WI38 (cell line): ENCODE results near the gene USH2A.

Experiments used
- H3K4me3 ChIP-seq: 2 replicates; pipeline ENCODE4 v1.5.1; 2011; ENCODE audit warnings: low read depth, mild to moderate bottlenecking, control low read depth, low read length
- TF ChIP-seq, protein P1 (sequence below): IDR thresholded peaks from 2 replicates; pipeline ENCODE4 v1.5.1; 2012; ENCODE audit warnings: low read depth, mild to moderate bottlenecking, control low read depth, low read length

Gene USH2A

DNA sequence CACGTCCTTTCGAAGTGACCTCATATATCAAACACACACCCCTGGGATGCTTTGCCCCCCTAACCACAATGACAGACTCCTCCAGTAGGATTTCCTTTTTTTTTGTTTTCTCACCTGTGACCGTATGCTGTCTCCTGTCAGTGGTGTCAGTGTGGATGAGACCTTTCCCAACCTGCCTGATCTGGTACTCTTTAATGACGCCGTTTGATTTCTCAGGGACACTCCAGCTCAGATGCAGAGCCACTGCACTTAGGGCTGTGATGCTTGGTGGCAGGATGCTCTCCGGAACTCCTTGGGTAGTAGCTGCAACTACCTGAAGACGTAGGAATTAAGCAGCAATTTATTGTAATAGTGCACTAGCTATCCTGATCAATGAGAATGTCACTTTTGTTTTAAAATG is 643.5 kb downstream of the USH2A start:
- TF ChIP-seq, protein P1, sequence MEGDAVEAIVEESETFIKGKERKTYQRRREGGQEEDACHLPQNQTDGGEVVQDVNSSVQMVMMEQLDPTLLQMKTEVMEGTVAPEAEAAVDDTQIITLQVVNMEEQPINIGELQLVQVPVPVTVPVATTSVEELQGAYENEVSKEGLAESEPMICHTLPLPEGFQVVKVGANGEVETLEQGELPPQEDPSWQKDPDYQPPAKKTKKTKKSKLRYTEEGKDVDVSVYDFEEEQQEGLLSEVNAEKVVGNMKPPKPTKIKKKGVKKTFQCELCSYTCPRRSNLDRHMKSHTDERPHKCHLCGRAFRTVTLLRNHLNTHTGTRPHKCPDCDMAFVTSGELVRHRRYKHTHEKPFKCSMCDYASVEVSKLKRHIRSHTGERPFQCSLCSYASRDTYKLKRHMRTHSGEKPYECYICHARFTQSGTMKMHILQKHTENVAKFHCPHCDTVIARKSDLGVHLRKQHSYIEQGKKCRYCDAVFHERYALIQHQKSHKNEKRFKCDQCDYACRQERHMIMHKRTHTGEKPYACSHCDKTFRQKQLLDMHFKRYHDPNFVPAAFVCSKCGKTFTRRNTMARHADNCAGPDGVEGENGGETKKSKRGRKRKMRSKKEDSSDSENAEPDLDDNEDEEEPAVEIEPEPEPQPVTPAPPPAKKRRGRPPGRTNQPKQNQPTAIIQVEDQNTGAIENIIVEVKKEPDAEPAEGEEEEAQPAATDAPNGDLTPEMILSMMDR, result no peak
- H3K4me3 ChIP-seq, result no peak overlapping the region

DNA sequence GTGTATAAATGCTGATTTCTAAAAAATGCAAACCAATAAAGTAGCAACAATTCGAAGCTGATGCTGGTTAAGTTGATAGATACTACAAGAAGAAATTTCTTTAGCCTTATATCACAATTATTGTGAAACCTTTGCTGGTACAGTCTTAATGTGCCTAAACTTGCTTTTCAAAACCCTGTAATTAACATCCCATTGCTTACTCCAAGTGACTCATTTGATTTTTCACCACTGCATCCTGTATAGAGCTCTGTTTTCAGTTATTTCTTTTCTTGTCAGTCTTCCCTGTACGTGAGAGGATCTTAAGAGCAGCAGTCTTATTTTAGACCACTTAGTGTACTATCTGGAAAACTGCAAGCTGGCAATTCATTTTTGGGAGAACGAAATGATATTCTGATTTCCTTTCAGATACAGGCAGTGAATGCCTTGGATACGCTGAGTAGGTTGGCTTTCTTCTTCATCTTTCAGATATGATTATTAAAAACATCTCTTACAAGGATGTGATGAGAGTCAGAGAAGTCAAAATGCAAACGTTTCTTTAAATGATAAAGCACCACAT is 645.8 kb downstream of the USH2A start:
- TF ChIP-seq, protein P1, result no peak
- no peak overlapping the region for H3K4me3 ChIP-seq

GRCh38 chr1:215776336-215776735 is 646.9 kb downstream of the USH2A start:
- TF ChIP-seq, protein P1, result no peak
- H3K4me3 ChIP-seq, result no peak overlapping the region

DNA sequence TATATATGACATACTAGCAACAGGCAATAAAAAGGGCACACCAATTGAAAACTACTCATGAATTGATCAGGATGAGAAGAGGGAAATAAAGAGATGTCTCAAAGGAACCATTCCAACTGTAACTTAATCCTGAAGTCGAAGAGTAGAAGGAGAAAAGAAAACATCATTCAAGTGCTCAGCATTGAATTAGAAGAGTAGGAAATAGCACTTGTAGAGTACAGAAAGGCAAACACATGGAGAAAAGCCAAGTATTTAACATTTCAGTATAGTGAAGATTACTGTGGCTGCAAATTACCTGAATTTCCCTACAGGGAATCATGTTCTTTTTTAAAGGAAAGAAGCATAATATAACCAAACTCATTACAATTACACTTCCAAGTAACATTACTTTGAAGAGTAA is 651.1 kb downstream of the USH2A start:
- TF ChIP-seq, protein P1, result no peak
- no peak overlapping the region for H3K4me3 ChIP-seq

GRCh38 chr1:215768303-215768702 is 654.9 kb downstream of the USH2A start:
- TF ChIP-seq, protein P1, result no peak
- no peak overlapping the region for H3K4me3 ChIP-seq

- TF ChIP-seq, protein P1, result no peak
Observed at GRCh38 chr1:215767761-215768160, 655.5 kb downstream of the USH2A start.

GRCh38 chr1:215766521-215766920 is 656.7 kb downstream of the USH2A start:
- H3K4me3 ChIP-seq, result no peak overlapping the region
- TF ChIP-seq, protein P1, result no peak

More at GRCh38 chr1:215767761-215768160, 655.5 kb downstream of the USH2A start:
- no peak overlapping the region for H3K4me3 ChIP-seq
